IPS-NIHi11 (cell line): ENCODE measurements around the gene PPP1R9B.
A peak's percentile ranks its signal among the peaks of the same experiment; 100 is the strongest.

Experiments
- DNase-seq: peaks from one replicate; pipeline ENCODE4 v3.0.0; 2012; ENCODE audit warnings: mixed read lengths, low spot score

The PPP1R9B gene

DNA sequence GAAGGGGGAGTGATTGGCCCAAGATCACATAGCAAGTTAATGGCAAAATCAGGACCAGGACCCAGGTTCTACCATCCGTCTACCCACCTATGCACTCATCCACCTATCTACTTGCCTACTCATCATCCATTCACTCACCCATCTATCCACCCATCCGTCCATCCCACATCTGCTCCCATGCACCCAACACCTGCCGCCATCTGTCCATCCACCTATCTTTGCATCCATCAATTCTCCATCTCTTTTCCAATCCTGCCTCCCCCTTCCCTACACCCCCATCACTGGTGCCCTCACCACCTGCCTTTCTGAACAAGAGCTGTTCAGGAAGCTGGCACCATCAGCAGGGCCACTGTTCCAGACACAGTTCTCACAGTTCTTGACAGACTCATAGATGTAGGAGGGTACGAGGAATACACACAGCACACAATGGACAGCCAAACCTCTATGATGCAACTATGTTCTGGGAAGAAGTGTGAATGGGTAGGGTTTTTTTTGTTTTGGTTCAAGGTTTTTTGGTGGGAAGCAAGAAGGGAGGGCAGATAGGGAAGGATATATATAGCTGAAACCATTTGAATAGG is 25.0 kb downstream of the PPP1R9B start:
- no peak for DNase-seq

DNA sequence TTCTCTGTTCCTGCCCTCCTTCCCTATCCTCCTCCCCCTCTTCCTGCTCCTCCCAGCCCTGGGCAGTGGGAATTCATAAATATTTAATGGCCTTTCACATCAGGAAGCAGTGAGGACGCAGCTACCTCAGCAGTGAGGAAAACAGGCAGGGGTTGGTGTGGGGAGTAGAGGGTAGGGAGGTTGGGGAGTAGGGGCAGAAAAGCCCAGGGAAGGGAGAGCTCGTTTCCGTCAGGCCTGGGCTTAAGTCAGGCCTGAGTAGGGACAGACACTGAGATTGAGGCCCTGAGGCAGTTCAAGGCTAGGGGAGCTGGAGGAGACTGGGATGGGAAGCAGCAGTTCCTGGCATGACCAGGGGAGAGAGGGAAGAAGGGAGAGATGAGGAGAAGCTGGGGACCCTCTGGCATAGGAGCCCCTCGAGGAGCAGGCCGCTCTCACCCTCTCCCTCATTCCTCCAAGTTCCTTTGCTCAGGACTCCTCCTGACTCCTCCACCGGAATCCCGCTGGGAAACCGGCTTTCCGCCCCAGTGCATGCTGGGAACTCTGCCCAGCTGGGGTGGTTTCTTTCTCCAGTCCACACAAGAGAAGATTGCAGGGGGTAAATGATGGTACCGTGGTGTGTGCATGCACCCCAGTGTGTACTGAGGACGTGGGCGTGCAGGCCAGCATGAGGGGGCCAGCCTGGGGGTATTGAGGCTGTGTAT is 26.7 kb downstream of the PPP1R9B start:
- DNase-seq: peak; percentile 58

DNA sequence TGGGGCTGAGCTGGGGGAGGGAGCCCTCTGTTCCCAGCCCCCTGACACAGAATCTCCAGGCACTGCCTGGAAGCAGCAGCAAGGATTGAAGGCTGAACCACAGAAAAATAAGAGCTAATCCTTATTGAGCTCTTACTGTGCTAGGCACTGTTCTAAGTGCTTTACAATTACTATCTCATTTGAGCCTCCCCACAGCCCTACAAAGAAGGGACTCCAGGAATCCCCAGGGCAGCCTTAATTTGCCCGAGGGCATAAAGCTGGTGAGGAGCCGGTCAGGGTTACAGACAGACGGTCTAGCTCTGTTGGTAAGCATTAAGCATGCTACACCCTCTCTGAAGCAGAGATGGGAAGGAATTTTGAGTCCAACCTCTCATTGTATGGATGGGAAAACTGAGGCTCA is 27.5 kb downstream of the PPP1R9B start:
- DNase-seq: no peak

DNA sequence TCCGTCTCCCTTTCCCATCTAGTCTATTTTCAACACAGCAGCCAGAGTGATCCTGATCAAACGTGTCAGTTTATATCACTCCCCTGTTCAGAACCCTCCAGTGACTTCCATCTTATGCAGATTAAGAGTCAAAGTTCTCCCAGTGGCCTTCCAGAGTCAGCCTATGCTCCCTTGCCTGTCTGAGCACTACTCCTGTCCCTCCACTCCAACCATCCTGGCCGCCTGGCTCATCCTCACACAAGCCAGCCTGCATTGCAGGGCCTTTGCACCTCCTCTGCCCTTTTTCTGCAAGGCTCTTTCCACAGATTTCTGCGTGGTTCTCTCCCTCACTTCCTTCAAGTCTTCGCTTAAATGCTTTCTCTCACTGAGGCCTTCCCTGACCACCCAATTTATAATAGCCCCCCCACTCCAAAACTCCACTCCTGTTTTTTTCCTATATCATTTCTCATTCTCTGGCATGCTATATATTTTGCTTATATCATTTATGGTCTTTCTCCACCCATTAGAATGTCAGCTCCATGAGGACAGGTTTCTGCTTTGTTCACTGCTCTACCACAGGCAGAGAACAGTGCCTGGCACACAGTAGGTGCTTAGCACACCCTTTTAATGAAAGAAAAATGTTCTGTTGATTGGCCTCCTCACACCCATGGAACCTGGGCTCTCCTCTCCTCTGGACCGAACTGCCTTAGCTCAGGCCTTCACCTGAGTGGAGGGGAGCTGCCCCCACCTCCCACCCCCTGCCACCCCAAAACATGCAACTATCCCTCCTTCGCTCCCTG is 29.8 kb downstream of the PPP1R9B start:
- no peak for DNase-seq

GRCh38 chr17:50118828-50119218 is 31.7 kb downstream of the PPP1R9B start:
- no peak for DNase-seq

DNA sequence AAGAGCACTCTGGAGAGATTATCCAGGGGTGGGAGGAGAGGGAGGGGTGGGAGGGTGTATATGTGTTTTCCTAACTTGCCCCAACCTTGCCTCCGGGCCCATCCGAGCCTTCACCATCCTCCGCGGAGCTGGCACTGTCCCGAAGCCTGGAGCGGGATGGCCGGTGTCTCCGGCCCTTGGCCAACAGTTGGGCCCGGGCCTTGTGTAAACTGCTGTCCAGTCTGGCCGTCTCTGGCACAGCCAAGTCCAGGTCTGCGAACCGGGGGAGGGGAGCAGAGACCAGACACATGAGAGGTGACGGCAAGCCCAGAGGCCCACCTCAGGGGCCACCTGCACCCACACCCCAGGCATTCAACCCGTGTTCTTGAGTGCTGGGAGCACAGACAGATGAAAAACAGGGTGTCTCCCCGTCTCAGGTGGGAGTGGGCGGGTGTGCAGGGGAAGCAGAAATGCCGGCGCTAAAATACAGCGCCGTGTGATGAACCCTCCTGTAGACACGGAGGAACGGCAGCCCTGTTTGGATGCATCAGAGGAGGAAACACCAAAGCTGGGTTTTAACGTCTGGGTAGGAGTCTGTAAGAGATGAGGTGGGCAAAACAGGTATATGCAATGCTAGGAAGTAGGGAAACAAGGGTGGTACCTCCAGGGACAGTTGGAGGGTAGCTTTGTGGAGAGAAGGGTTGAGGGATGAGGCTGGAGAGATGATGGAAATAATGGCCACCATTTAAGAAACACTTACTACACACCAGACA is 32.2 kb downstream of the PPP1R9B start:
- DNase-seq: no peak

DNA sequence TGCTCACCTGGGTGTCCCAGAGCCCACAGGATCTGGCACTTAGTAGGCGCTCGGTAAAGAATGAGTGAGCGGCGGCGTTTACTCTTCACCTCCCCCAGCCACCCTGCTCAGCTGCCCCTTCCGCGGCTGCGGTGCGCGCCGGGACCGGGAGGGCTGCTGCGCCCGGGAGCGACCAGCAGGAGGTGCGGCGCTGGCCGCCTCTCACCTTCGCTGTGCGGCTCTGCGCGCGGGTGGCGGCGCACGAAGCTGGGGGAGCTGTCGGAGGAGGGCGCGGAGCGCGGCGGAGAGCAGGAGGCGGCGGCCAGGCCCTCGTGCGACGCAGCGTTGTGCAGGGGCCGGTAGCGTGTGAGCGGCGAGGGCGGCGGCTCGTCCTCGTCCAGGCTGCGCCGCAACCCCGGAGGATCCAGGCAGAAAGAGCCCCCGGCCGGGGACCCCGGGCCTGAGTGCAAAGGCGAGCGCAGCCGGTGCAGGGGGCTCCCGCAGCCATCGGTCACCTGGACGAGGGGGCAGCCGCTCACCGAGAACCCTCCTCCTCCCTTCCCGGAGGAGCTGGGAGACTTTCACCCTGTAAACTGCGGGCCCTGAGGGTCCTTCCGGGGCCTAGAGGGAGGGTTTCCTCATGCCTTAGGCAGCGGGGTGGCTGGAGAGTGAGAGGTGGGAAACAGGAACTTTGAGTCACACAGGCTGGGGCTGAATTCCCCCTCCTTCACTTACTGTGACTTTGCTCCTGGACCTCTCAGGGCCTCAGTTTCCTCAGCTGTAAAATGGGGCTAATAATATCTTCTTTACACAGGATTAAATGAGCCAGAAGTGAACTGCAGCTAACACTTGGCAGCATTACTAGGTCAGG is 33.0 kb downstream of the PPP1R9B start:
- DNase-seq: peak; percentile 83

GRCh38 chr17:50115756-50116155 is 34.7 kb downstream of the PPP1R9B start:
- DNase-seq: no peak

- peak; percentile 64 for DNase-seq
These were observed 35.6 kb downstream of the PPP1R9B start for GRCh38 chr17:50114849-50115357.

DNA sequence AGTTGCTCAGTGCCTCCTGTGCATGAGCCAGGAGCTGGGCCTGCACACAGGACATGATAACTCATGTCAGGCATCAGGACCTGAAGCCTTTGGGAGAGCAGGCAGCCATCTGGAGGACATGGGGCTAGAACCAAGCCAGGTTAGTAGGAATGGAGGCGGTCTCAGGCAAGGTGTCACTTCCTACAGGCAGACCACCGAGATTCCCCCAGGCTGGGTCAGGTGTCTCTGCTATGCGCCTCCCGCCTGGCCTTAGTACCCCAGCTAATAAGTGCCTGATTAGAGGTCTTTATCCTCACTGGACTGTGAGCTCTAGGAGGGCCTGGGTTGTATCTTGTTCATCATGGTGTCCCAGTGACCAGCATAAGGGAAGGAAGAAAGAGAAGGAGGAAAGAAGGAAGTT is 36.1 kb downstream of the PPP1R9B start:
- no peak for DNase-seq

- DNase-seq: no peak
These were observed 36.7 kb downstream of the PPP1R9B start for GRCh38 chr17:50113624-50114320.

DNA sequence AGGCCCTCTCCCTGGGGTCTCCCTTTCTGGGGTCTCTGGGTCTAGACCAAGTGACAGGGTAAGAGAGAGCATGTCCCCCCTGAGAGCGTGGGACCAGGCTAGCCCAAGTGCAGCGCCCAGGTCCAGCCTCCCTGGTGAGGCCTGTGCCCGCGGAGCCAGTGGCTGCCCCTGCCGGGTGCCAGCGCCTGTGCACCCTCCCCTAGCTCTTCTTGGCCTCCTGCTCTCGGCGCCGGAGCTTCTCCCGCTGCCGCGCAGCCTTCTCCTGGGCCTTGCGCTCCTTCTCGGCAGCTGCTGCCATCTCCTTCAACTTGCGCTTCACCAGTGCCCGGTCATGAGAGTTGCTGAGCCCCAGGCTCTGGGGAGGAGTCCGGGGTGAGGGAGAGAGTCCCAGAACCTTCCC is 37.8 kb downstream of the PPP1R9B start:
- DNase-seq: no peak

- peak; percentile 70 for DNase-seq
These were observed 38.5 kb downstream of the PPP1R9B start for GRCh38 chr17:50111673-50112655.

- no peak for DNase-seq
These were observed 39.7 kb downstream of the PPP1R9B start for GRCh38 chr17:50110591-50111349.

DNA sequence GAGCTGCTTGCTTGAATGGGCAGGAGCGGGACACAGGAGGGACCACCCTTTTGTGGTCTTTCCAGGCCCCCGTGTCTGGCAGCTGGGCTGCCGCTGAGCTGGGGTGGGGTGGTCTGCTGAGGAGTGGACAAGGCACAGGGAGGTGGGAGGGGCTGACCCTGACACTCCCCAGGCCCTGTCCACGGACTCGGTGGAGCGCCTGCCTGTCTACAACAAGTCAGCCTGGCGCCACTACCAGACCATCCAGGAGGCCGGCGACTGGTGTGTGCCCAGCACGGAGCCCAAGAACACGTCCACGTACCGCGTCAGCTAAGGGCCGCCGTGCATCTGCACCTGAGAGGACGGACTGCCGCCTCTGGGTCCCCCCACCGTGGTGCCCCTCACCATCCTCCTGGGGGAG is 40.7 kb downstream of the PPP1R9B start:
- DNase-seq: no peak

- DNase-seq: no peak
These were observed 41.3 kb downstream of the PPP1R9B start for GRCh38 chr17:50109207-50109606.

DNA sequence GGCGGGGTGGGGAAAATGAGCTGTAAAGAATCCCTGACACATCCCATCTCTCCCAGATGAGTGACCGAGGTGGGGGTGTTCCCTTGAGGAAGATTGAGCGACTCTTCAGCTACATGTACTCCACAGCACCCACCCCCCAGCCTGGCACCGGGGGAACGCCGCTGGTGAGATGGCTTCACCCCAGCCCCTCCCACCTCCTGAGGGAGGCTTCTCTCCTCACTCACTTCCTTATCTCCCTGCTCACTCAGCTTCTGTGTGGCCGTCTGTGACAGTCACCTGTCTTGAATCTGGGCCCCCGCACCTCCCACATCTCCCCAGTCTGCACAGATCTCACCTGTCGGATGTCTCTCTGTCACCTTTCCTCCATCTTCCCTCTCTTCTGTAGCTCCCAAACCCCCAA is 41.9 kb downstream of the PPP1R9B start:
- no peak for DNase-seq

DNA sequence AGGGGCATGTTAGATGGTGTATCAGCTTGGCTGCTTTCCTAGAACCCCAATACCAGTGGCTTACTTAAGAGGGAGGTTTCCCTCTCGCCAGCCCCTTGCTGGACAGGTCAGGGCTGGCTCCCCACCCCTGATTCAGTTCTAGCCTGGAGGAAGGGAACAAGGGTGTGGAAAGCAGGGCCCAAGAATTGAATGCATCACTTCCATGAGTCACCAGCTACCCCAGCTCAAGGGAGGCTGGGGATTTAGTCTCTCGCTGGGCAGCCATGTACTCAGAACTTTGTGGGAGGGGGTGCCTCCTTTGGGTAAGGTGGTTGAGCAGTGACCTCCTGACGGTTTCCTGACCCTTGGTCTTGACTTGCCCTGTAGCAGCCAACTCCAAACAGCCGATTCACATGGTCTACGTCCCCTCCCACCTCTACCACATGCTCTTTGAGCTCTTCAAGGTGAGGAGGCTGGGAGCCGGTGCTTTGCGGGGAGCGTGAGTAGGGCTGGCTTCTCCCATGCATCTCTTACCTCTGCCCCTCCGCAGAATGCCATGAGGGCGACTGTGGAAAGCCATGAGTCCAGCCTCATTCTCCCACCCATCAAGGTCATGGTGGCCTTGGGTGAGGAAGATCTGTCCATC is 42.6 kb downstream of the PPP1R9B start:
- no peak for DNase-seq
